Limb (tissue), 2 donors: ENCODE measurements around the gene CCZ1B.
"Not testable (repeated sequence)": the region's sequence is repeated elsewhere in the genome, so short reads cannot be mapped to it uniquely, and the experiment has no call there.

Experiments
- DNase-seq, 2 donors: peaks; one replicate each; pipeline ENCODE4 v3.0.0-alpha.2; 2016; ENCODE audit errors: extremely low spot score in 2 of 2

CCZ1B gene

DNA sequence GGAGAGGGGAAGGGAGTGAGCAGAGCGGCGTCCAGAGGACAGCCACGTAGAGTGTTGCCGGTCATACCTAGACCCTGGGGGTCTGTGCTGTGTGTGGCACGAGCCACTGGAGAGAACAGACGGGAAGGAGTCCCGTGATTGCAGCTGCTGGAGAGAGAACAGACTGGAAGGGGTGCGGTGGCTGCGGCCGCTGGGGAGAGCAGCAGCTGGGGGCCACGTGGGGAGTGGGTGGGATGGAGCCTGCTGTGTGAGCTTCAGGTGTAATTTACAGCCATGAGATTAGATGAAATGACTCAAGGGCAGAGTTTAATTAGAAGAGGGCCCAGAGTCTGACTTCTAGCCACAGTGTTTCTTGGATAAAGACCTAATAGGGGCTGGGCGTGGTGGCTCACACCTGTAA lies 76.7 kb downstream of the CCZ1B start:
- not testable (repeated sequence) for DNase-seq
